NCI-H187 (cell line): Measurements from ENCODE around the gene ZSWIM9.

ENCODE experiments used
- DNase-seq, 2 experiments: peaks; one replicate each; lab custom pipeline; 2025; lab: John Stamatoyannopoulos, UW

The ZSWIM9 gene

GRCh38 chr19:48169939-48170803 lies at the start of gene ZSWIM9, which contains the start of gene LIG1:
Gene ZSWIM9 (plus strand): TSS chr19:48170680. CDS start chr19:48171803, 1,123 bp downstream.
Gene LIG1 (minus strand): TSS chr19:48170344. CDS start chr19:48165566, 4,778 bp downstream.
- peak; percentile 95 to 97 for DNase-seq

- DNase-seq: no peak
These were observed 49.4 kb upstream of the ZSWIM9 start for GRCh38 chr19:48121066-48121465.

GRCh38 chr19:48121909-48122371 lies 48.5 kb upstream of the ZSWIM9 start:
- DNase-seq: no peak

- no peak for DNase-seq
These were observed 48.1 kb upstream of the ZSWIM9 start for GRCh38 chr19:48122421-48122820.

- DNase-seq: no peak
These were observed 46.4 kb upstream of the ZSWIM9 start for GRCh38 chr19:48123907-48124651.

GRCh38 chr19:48127561-48127960 lies 42.9 kb upstream of the ZSWIM9 start:
- DNase-seq: no peak

- no peak for DNase-seq
These were observed 37.4 kb upstream of the ZSWIM9 start for GRCh38 chr19:48133094-48133493.

- DNase-seq: no peak
These were observed 35.1 kb upstream of the ZSWIM9 start for GRCh38 chr19:48135411-48135810.

- DNase-seq: no peak
These were observed 33.9 kb upstream of the ZSWIM9 start for GRCh38 chr19:48136547-48136946.

GRCh38 chr19:48137411-48137810 lies 33.1 kb upstream of the ZSWIM9 start:
- no peak for DNase-seq

GRCh38 chr19:48139053-48139452 lies 31.4 kb upstream of the ZSWIM9 start:
- DNase-seq: no peak

GRCh38 chr19:48147597-48148175 lies 22.8 kb upstream of the ZSWIM9 start:
- DNase-seq: no peak

GRCh38 chr19:48148576-48148975 lies 21.9 kb upstream of the ZSWIM9 start:
- no peak for DNase-seq

- no peak for DNase-seq
These were observed 21.1 kb upstream of the ZSWIM9 start for GRCh38 chr19:48149430-48149829.

GRCh38 chr19:48152551-48152950 lies 17.9 kb upstream of the ZSWIM9 start:
- peak in 1 of 2 experiments; percentile 6 for DNase-seq

GRCh38 chr19:48154003-48154402 lies 16.5 kb upstream of the ZSWIM9 start:
- DNase-seq: no peak

GRCh38 chr19:48158210-48158790 lies 12.2 kb upstream of the ZSWIM9 start:
- DNase-seq: no peak

- DNase-seq: no peak
These were observed 1.8 kb upstream of the ZSWIM9 start for GRCh38 chr19:48168689-48169088.

- peak; percentile 77 to 86 for DNase-seq
These were observed 922 bp upstream of the ZSWIM9 start for GRCh38 chr19:48169578-48169938.

- peak in 1 of 2 experiments; percentile 49 for DNase-seq
These were observed 402 bp downstream of the ZSWIM9 start for GRCh38 chr19:48170817-48171347.

- DNase-seq: no peak
These were observed 1.2 kb downstream of the ZSWIM9 start for GRCh38 chr19:48171710-48172109.
